Endodermal cell (in vitro differentiated cells): ENCODE results near the gene CFL1. TPM values are rescaled to one million over a fixed set of nuclear protein-coding genes. Genes with fewer than 3 reads are reported as not detected.
A peak's percentile ranks its signal among the peaks of the same experiment; 100 is the strongest.

ENCODE experiments used
- DNase-seq: peaks from one replicate; pipeline ENCODE4 v3.0.0-alpha.2; 2017
- H3K27ac ChIP-seq: 2 replicates; pipeline ENCODE4 v1.5.1; 2013; ENCODE audit warnings: mild to moderate bottlenecking, low read depth, low read length, moderate library complexity
- H3K27me3 ChIP-seq: 2 replicates; pipeline ENCODE4 v1.6.1; 2013; ENCODE audit warnings: mild to moderate bottlenecking, low read length, moderate library complexity; ENCODE audit not compliant: insufficient read depth, control insufficient read depth, poor library complexity, severe bottlenecking
- H3K36me3 ChIP-seq: 2 replicates; pipeline ENCODE4 v1.7.0; 2013; ENCODE audit warnings: mild to moderate bottlenecking, low read length, moderate library complexity; ENCODE audit not compliant: control insufficient read depth, insufficient read depth
- H3K4me1 ChIP-seq: one replicate; pipeline ENCODE4 v1.7.0; 2013; ENCODE audit warnings: low read length; ENCODE audit not compliant: control insufficient read depth, insufficient read depth
- H3K4me3 ChIP-seq: 2 replicates; pipeline ENCODE4 v1.5.1; 2013; ENCODE audit warnings: mild to moderate bottlenecking, low read length, moderate library complexity
- H3K9ac ChIP-seq: 2 replicates; pipeline ENCODE4 v1.6.1; 2013; ENCODE audit warnings: mild to moderate bottlenecking, low read length, moderate library complexity; ENCODE audit not compliant: poor library complexity, severe bottlenecking; ENCODE audit errors: extremely low read depth
- H3K9me3 ChIP-seq: 2 replicates; pipeline ENCODE4 v1.6.1; 2013; ENCODE audit warnings: mild to moderate bottlenecking, low read length, moderate library complexity; ENCODE audit not compliant: control insufficient read depth
- H3K27ac Mint-ChIP-seq: 2 replicates; pipeline ENCODE4 v1.8.0; 2020; ENCODE audit warnings: mixed read lengths
- H3K27me3 Mint-ChIP-seq: 2 replicates; pipeline ENCODE4 v1.8.0; 2021; ENCODE audit warnings: mild to moderate bottlenecking, mixed read lengths; ENCODE audit not compliant: insufficient read depth
- H3K36me3 Mint-ChIP-seq: 2 replicates; pipeline ENCODE4 v1.8.0; 2020; ENCODE audit warnings: low read depth, mixed read lengths
- H3K4me1 Mint-ChIP-seq: 2 replicates; pipeline ENCODE4 v1.8.0; 2020; ENCODE audit warnings: mixed read lengths
- H3K4me3 Mint-ChIP-seq: 2 replicates; pipeline ENCODE4 v1.8.0; 2020; ENCODE audit warnings: mild to moderate bottlenecking, moderate library complexity, mixed read lengths
- H3K9me3 Mint-ChIP-seq: 2 replicates; pipeline ENCODE4 v1.8.0; 2020; ENCODE audit warnings: mild to moderate bottlenecking, mixed read lengths
- WGBS, 2 experiments: methylation state at CpG; one replicate each; pipeline versions ENCODE4 v1.1.5 to v1.1.7; 2013; ENCODE audit warnings: missing lambda C conversion rate in 2 of 2, mixed read lengths in 1 of 2; ENCODE audit not compliant: insufficient coverage in 1 of 2, insufficient read length in 1 of 2; 5-methylcytosine and 5-hydroxymethylcytosine counted together
- total RNA-seq, 2 donors: library from RNA; stranded (reverse); fragmentation: NEBNext Ultra II Directional in 1 of 2; extraction: Animal tissue kit (Norgen Biotek cat#: 25700) in 1 of 2; gene quantifications; 2 replicates in 1 of 2; 3 replicates in 1 of 2; pipeline ENCODE4 v1.2.1, GENCODE V29; 2021
- TF ChIP-seq, protein P1 (sequence below): fragments of 200-600 bp; sonication (generic); conservative IDR thresholded peaks from 2 replicates; pipeline ENCODE4 v1.5.0; 2021; ENCODE audit warnings: antibody characterized with exemption, mild to moderate bottlenecking

Gene CFL1
- total RNA-seq, 2 donors from 2014 or later, result 1,218 to 1,284 TPM

GRCh38 chr11:65890324-65891218, 32.6 kb upstream of the CFL1 start, which contains the start of gene CCDC85B:
Gene CCDC85B, plus strand, starts transcription at chr11:65890673. Its CDS starts 111 bp downstream, at chr11:65890784.
- Histone ChIP-seq H3K9ac (peak within 1 kb of the TSS; percentile 59), H3K27me3 (no peaks in the 10 kb centered on the region), H3K27ac (peak within 1 kb of the TSS; percentile 24), H3K4me1 (no peaks in the 10 kb centered on the region), H3K4me3 (peak within 1 kb of the TSS; percentile 85), H3K9me3 (no peaks in the 10 kb centered on the region), H3K36me3 (peaks cover 8% of the 10 kb centered on the region)
- TF ChIP-seq, protein P1, sequence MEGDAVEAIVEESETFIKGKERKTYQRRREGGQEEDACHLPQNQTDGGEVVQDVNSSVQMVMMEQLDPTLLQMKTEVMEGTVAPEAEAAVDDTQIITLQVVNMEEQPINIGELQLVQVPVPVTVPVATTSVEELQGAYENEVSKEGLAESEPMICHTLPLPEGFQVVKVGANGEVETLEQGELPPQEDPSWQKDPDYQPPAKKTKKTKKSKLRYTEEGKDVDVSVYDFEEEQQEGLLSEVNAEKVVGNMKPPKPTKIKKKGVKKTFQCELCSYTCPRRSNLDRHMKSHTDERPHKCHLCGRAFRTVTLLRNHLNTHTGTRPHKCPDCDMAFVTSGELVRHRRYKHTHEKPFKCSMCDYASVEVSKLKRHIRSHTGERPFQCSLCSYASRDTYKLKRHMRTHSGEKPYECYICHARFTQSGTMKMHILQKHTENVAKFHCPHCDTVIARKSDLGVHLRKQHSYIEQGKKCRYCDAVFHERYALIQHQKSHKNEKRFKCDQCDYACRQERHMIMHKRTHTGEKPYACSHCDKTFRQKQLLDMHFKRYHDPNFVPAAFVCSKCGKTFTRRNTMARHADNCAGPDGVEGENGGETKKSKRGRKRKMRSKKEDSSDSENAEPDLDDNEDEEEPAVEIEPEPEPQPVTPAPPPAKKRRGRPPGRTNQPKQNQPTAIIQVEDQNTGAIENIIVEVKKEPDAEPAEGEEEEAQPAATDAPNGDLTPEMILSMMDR, result peak; percentile 68
- H3K9me3 Mint-ChIP-seq, result no peaks in the 10 kb centered on the region
- H3K36me3 Mint-ChIP-seq, result peaks cover 13% of the 10 kb centered on the region
- peak within 1 kb of the TSS; percentile 96 for H3K4me3 Mint-ChIP-seq
- peak within 1 kb of the TSS; percentile 84 for H3K27ac Mint-ChIP-seq
- DNase-seq, result peak; percentile 97
- peaks cover 37% of the 10 kb centered on the region for H3K4me1 Mint-ChIP-seq
- 0 to 1% methylated on average over 53 to 94 of the region's 94 CpGs for WGBS, 2 experiments
- H3K27me3 Mint-ChIP-seq, result peaks cover 17% of the 10 kb centered on the region

DNA sequence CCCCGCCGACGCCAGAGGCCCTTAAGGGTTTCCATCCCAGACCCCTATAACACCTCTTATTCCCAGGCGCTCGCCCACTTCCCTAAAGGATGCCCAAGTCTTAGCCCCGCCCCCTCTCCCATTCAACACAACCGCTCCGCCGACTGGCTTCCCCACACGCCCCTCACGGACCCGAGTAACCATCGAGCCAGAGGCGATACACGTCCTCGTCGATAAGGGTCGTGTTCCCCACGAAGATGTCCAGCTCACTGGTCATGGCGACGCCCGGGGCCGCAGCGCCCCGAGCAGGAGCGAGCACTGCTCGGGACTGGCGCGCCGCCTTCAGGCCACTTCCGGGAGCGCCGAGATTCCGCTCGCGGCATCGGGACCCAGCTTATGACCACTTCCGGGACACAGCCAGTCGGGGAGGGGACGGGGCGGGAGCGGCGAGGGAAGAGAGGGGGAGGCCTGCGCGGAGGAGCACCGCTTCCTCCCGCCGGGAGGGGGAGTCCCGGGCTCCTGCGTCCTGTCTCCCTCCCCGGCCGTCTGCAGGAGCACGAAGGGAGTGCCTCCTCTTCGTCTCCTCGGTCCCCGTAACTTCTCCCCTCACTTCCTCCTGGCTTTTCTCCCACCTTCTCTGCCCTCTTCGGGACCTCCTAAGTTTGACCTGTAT, 30.3 kb upstream of the CFL1 start, which contains the start of gene FIBP:
FIBP (minus strand) TSS at position 309 of the 652 bp plus-strand sequence; CDS start at position 256, 53 bp downstream.
- TF ChIP-seq, protein P1, result peak; percentile 81
- Histone ChIP-seq H3K27ac (peak within 1 kb of the TSS; percentile 64), H3K4me1 (no peaks in the 10 kb centered on the region), H3K4me3 (peak within 1 kb of the TSS; percentile 82), H3K9me3 (no peaks in the 10 kb centered on the region), H3K36me3 (peaks cover 31% of the 10 kb centered on the region), H3K27me3 (no peaks in the 10 kb centered on the region), H3K9ac (peak within 1 kb of the TSS; percentile 67)
- Mint-ChIP-seq H3K4me1 (peaks cover 37% of the 10 kb centered on the region), H3K4me3 (peak within 1 kb of the TSS; percentile 96), H3K27me3 (peaks cover 14% of the 10 kb centered on the region), H3K9me3 (no peaks in the 10 kb centered on the region), H3K27ac (peak within 1 kb of the TSS; percentile 98), H3K36me3 (peaks cover 35% of the 10 kb centered on the region)
- 0% methylated on average over 34 to 57 of the region's 57 CpGs for WGBS, 2 experiments
- DNase-seq, result peak; percentile 99

DNA sequence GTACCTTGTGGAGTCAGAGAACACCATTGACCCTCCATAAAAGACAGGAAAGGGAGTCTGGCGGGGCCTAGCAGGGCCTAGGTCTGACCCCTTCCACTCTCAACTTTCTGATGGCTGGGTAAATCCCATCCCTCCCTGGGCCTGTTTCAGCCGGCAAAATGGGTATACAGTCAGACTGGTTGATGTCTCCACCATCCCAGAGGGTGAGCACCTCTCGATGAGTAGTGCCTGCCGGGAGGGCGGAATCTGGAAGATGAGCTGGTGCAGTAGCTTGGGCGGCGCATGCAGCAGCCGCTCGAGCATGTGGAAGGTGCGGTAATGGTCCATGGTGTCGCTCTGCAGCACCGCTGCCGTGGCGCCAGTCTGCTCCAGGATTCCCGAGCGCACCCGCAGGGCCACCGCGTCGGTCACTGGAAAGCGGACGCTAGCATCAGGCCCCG, 29.8 kb upstream of the CFL1 start:
- Mint-ChIP-seq H3K9me3 (no peaks in the 10 kb centered on the region), H3K4me3 (peak overlapping the region; percentile 96), H3K27ac (peak overlapping the region; percentile 98), H3K27me3 (peaks cover 14% of the 10 kb centered on the region), H3K36me3 (peaks cover 37% of the 10 kb centered on the region), H3K4me1 (peaks cover 36% of the 10 kb centered on the region)
- 4 to 7% methylated on average over 21 to 23 of the region's 23 CpGs for WGBS, 2 experiments
- Histone ChIP-seq H3K4me1 (no peaks in the 10 kb centered on the region), H3K36me3 (peaks cover 36% of the 10 kb centered on the region), H3K9me3 (no peaks in the 10 kb centered on the region), H3K27me3 (no peaks in the 10 kb centered on the region), H3K9ac (peak overlapping the region; percentile 44), H3K4me3 (peak overlapping the region; percentile 82), H3K27ac (peak overlapping the region; percentile 64)
- TF ChIP-seq, protein P1, result no peak
- DNase-seq, result no peak
